ENCODE results near the gene SOX6.
"Not testable (repeated sequence)": the region's sequence is repeated elsewhere in the genome, so short reads cannot be mapped to it uniquely, and the experiment has no call there.

Gene SOX6

GRCh38 chr11:16141162-16141561 is 215.2 kb downstream of the SOX6 start:
- DNase-seq, result not testable (repeated sequence)

DNA sequence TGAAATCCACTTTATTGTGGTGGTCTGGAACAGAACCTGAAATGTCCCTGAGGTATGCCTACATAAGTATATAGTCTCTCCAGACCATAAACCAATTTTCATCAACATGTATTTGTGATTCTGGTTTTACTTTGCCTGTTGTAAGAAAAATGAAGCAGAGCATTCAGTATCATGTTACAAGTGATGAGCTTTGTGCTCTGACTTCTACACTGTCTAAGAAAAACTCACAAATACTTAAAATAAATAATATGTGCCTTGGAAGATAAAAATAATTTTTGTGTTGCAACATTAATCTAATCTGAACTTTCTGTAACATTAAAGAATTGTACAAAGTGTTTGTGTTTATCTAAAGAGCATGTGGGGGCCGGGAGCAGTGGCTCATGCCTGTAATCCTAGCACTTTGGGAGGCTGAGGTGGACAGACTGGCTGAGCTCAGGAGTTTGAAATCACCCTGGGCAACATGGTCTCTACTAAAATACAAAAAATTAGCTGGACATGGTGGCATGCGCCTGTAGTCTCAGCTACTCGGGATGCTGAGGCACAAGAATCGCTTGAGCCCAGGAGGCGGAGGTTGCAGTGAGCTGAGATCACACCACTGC is 219.5 kb downstream of the SOX6 start:
- DNase-seq, result no peak

GRCh38 chr11:16133867-16134266 is 222.5 kb downstream of the SOX6 start:
- no peak for DNase-seq

GRCh38 chr11:16127732-16128131 is 228.6 kb downstream of the SOX6 start:
- no peak for DNase-seq

GRCh38 chr11:16126362-16126761 is 230.0 kb downstream of the SOX6 start:
- DNase-seq, result no peak

- no peak for DNase-seq
Observed at GRCh38 chr11:16125796-16126195, 230.6 kb downstream of the SOX6 start.

GRCh38 chr11:16124390-16124789 is 232.0 kb downstream of the SOX6 start:
- DNase-seq, result no peak

DNA sequence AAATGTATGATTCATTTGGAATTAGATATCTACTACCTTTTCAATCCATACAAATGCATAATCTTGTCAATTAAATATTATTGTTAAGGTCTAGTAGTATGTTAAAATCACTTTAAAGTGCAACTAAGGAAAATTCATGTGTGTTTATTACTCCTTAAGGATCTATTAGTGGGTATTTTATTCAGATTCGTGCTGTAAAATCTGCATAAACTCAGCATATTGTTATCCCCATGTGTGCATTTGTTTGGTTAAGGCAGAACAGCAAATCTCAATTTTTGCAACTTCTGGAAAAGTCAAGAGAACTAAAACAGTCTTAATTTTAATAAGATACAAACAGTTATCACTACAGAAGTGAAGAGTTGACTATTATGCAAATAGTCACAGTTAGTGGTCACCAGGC is 234.5 kb downstream of the SOX6 start:
- DNase-seq, result no peak

DNA sequence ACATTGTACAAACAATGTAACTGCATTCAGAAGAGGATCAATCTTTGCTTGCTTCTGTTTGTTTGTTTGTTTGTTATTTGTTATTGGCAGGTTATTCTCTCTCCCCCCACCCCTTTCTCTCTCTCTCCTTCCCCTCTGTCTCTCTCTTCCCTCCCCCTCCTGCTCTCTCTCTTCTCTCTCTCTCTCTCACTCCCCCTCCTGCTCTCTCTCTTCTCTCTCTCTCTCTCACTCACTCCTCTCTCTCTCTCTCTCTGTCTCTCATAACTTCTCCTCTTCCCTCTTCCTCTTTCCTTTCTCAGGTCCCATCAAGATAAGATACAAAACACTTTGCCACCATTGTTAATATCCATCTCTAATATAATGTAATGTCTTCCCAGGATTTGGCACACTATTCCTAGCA is 236.3 kb downstream of the SOX6 start:
- no peak for DNase-seq

DNA sequence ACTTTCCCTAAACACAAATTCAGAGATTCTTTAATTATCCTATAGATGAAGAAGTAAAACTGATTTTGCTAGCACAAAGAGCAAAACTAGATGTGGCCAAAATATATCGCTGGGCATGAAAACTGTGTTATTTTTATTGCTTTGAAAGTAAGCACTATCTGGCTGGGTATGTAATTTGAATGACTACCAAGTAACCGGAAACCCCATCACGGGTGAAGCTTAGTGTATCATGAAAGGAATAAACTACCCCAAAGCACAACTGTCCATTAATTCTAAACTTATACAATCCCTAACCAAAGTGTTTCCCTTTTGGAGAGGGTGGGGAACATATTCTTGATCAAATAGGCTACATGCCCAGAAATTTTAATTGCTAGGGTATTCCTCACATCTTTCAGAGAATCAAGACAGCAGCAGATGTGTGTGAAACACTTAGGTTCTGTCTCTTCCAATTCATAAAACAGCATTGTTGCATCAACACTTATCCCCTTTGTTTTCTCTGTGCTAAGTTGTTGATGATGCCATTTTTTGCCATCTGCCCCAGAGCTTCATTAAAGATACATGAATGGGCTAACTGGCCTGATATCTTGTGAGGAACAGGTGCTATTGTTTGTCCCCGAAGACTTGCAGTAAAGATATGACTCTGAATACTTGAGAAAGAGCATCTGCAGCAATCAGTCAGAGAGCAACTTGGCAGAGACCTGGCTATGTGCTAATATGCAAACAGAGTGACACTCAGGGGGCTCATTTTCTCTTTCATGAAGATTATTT is 238.2 kb downstream of the SOX6 start:
- no peak for DNase-seq

DNA sequence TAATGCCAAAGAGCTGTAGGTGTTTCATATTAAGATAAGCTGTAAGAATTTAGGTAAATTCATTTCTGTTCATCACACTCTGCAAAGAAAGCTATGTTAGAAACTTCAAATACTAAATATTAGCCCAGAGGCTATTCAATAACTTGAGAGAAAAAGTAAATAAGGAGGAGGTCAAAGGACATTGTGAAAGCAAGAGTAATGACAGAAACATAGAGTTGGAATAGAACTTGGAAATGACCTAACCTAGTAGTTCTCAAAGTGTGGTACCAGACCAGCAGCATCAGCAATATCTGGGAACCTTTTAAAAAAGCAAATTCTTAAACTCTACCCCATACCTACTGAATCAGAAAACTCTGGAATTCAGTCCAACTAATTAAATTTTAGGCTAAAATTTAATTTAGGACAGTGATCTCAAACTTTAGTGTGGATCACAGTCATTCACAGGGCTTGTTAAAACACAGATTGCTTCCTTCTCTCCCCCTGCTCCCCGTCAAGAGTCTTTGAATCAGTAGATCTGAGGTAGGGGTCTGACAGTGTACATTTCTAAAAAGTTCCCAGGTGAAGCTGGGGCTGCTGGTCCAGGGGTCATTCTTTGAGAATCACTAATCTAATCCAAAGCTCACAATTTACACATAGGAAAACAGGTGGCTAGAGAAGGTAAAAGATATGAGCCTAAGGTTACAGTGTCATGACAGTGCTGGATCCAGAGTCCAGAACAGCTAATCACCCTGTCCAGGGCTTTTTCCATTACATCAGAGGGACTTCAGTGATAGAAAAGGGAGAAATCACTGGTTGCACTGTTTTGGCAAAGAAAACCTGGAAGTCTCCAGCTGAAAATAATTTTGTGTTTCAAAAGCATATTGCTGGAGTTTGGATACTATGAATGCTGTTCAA is 241.1 kb downstream of the SOX6 start:
- DNase-seq, result no peak

DNA sequence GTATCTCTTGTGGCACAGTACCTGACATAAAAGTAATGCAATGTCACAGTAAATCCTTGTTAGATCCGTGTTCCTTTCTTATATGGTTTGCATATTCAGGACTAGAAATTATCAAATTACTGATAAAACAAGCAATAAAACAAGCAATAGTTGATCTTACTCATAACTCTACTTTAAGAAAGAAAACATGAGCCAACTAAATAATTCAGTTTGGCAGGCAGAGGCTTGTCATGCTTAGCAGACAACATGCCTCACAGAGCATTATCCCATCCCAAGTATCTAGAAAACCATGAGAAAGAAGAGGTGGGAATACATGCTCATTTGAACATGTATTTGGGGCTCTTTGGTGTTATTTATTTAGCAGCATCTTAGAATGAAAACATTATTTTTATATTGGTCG is 241.9 kb downstream of the SOX6 start:
- DNase-seq, result no peak

DNA sequence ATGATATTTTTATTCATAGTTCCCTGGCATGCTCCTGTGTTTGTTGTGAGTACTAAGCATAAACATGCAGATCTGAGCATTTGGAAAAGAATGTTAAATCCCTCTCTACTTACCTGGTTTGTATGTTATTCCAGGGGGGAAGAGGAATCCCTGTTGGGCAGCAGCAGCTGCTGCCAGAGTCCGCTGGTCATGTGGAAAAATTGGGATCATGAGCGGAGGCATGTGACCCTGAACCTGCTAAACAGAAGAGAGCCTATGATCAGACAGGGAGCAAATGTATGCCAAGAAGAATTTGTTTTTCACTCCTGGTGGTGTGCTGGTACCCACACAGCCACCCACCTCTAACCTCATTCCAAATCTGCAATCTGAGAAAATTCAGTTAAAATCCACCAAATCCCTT is 244.7 kb downstream of the SOX6 start:
- no peak for DNase-seq

DNA sequence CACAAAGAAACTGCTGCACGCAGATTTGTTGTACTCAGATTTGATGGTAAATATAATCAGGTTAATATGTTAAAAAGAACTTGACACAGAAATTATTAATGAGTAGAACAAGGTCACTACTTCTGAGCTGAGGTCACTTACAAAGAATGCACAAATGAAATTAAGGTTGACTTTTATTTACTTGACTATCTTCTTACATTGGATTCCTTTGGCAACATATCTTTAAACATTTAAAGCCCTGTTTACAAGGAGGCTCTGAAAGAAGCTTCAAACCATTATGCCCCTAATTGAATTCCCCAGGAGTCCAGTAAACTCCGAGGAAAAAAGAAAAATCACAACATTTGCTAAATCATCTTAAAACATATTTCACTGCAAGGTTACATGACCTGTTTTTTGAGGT is 245.5 kb downstream of the SOX6 start:
- no peak for DNase-seq

DNA sequence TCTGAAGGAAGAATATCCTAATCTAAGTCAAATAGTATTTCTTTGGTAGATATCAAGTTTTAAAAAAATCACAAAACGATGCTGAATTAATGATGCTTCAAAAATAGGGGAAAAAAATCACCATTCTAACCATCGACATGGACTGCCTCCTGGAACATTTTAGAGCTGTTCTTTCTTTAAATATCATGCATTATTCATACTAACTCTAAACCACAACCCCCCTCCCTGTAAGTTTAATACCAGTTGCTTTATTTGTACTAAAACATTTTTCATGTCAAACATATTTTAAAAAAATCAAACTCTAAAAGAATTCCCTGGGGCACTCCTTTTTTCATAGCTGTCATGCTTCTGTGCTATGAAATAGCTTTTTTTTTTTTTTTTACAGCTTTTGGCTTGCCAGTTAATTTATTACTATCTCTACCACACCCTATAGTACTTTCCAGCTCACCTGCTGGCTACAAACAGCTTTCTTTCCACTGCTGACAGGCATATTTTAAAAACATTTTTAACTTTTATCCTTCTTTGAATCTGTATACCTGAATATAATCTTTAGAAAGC is 256.9 kb downstream of the SOX6 start:
- DNase-seq, result no peak

DNA sequence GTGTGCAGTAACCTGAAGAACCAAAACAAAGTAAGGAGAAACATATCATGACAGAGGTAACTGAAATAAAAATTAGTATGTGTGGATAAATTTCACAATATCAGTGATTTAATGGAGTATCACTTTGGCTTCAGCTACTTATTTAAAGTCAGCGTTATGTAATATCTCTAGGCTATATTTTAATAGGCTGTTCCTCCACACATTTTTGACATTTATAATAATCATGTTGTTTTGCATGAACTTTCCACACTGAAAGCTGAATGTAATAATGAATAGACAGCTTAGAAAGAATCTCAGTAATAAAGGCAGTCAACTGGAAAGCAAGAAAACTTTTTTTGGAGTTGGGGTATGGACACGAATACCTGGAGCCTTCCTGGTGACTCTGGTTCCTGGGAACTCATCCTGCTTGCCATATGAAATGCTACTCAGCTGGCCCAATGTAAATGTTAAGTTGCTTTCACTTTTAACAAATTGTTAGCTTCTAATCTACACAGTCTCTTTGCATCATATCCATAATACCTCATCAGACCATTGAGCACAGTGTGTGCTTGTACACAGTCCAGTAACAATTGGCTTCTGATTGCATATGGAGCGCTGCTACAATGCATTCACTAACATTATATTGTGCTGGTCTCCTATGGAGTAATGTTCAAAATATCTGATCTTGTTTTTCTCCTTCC is 257.7 kb downstream of the SOX6 start:
- DNase-seq, result no peak

DNA sequence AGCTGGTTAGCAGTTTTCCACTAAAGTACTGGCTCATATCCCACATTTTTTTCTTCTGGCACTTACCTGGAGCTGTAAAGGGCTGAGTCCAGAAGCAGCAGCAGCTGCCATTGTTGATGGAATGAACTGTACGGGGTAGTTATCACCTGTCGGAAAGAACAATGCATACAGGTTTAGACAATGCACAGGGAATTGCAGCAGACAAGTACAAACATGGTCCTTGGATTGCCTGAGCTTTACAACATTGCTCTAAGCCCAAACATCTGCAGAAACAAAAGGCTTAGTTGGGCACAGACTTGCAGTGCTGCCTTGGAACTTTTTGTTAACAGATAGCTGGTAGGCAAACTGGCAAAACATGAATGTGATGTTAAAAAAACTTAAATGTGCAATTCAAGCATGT is 258.8 kb downstream of the SOX6 start:
- no peak for DNase-seq

DNA sequence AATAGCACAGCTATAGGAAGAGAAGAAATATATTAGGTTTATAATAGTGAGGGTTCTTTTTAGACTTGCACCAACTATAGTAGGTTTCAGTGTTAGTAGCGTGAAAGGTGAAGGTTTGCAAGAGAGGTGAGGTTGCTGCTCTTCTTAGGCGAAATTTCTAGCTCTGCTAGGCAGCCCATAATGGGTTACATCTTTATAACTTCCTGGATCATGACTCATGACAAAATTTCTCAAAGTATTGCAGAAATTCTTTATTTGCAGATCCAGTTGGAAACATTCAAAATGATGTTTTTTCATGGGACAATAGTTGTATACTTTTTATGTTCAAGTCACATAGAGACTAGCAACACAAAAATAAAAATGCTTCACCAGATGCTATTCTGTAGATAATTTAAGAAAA is 260.0 kb downstream of the SOX6 start:
- no peak for DNase-seq

DNA sequence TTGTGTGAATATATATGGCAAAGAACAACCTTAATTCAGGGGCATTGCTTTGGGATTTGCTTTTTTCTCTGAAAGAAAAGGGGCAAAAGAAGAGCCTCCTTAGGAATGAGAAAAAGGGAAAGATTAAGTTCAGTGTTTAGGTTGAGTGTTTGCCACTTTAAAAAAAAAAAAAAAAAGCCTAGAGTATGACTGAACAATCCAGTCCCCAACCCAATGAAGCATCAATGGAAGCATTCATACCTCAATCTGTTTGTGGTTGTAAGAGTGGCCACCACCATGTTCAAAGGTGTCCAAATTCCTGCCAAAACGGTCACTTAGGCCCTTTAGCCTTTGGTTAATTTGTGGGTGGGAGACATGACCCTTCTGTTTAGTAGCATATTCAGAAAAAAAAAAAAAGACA is 260.6 kb downstream of the SOX6 start:
- DNase-seq, result no peak

DNA sequence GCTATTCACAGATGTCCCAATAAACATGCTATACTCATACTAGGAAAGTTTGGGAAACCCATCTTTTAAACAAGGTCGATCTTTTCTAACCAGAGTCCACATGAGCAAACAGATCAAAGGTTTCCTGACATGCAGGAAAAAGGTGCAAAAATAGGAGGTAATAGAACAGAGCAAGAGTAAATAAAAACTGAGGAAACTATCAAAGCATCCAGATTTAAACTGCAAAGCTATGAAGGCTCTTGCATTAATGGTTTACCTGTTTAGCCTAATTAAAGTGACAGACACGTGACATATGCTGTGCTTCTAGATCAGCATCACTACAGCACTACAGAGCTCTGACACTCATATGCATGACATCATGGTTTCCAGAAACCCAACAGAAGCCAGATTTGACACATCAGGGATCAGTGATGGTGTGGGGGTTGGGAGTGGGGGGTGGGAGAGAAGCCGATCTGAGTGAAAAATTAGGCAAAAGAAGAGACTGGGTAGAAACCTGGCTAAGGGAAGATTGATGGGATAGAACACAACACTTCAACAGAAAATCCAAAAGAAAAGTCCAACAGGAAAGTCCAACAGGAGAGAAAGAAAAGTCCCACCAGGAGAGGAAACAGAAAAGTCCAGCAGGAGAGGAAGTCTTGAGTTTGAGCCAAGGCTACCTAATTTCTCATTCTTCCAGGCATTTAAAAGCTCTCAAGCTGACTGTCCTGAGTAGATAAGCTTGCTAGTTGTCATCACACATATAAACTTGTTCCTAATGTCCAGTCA is 262.3 kb downstream of the SOX6 start:
- no peak for DNase-seq

- DNase-seq, result no peak
Observed at GRCh38 chr11:16091862-16092261, 264.5 kb downstream of the SOX6 start.

- no peak for DNase-seq
Observed at GRCh38 chr11:16089481-16089880, 266.9 kb downstream of the SOX6 start.

Data from right forelimb (tissue), 1 donor.